22Rv1 (cell line): ENCODE measurements around the gene MED12L.

Source experiments
- H3K27ac ChIP-seq: fragments of 450-650 bp; 2 replicates; pipeline ENCODE4 v1.5.1; 2017
- ZFX ChIP-seq: fragments of 450-650 bp; IDR thresholded peaks from 2 replicates; pipeline ENCODE4 v1.6.1; 2017; ENCODE audit warnings: antibody characterized with exemption, borderline replicate concordance
- TF ChIP-seq, protein P1 (sequence below): fragments of 450-650 bp; IDR thresholded peaks from 2 replicates; pipeline ENCODE4 v1.5.1; 2017; ENCODE audit warnings: mild to moderate bottlenecking

The MED12L gene

DNA sequence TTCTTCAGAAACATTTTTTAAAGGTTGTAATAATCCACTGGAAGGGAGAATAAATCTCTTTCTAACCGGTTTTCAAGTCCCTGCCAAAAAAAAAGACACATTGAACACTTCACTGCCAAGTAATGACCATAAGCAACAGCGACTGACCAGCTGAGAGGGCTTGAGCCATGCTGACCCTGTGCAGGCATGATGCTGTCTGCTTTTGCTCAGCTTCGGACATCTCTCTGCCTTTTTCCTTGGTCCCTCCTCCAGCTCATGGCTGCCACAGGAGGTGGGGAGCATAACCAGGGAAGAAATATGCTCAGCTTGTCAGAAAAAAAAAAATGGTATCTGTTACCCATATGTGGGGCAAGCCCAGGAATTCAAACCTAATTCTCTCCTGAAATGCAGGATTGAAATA, 373.9 kb downstream of the MED12L start:
- H3K27ac ChIP-seq: no peak overlapping the region
- no peak for TF ChIP-seq ZFX
- TF ChIP-seq, protein P1, sequence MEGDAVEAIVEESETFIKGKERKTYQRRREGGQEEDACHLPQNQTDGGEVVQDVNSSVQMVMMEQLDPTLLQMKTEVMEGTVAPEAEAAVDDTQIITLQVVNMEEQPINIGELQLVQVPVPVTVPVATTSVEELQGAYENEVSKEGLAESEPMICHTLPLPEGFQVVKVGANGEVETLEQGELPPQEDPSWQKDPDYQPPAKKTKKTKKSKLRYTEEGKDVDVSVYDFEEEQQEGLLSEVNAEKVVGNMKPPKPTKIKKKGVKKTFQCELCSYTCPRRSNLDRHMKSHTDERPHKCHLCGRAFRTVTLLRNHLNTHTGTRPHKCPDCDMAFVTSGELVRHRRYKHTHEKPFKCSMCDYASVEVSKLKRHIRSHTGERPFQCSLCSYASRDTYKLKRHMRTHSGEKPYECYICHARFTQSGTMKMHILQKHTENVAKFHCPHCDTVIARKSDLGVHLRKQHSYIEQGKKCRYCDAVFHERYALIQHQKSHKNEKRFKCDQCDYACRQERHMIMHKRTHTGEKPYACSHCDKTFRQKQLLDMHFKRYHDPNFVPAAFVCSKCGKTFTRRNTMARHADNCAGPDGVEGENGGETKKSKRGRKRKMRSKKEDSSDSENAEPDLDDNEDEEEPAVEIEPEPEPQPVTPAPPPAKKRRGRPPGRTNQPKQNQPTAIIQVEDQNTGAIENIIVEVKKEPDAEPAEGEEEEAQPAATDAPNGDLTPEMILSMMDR: no peak

DNA sequence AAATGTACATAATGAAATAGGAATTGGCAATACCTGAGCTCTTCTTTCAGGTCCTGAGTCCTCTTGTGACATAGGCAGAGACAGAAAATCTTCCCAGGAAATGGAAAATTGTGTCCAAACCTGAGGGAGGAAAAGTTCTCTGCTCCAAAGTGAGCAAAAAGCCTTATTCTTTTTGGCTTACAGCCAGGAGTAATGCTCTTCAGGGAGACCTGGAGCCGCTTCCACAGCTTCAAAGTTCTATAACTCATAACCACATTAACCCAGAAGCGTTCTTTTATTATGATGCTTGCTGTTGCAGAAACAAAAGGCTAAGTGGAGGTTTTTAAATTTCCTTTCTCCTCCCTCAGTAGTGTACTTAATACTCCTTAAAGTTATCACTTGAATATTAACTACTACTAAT, 374.8 kb downstream of the MED12L start:
- no peak overlapping the region for H3K27ac ChIP-seq

DNA sequence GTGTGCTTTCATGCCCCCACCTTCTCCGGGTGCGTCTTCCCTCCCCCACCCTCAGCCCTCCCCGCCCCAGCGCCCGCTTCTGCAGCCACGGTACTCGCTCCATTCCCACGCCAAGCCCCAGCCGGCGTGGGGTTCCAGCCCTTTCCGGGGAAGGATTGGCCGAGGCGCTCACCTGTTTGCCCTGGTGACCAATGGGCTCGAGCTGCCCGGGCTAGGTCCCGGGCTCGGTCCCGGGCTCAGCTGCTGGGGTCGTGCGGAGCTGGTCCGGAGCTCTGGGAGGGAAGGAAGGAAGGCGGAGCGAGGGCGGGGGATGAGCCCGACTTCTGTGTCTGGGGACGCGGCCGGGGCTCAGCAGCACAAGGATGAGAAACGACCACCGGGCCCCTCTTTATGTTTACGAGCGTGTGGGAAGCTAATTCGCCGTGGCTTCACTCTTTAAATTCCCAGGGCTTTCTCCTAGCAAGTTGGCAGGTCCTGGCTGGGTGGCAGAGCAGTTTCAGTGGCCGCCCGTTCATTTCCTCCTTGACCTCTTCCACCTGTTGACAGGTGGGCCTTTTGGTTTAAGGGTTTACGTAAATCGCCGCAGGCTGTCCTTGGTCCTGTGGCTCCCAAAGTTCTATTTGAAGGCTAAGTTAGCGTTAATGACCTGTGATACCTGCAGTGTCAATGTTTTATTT, 375.4 kb downstream of the MED12L start, which contains the start of gene IGSF10:
IGSF10 (minus strand) TSS at position 288 of the 677 bp plus-strand sequence. CDS start 2,352 bp downstream, outside the sequence.
- H3K27ac ChIP-seq: no peak within 1 kb of the TSS
- TF ChIP-seq, protein P1: no peak
- TF ChIP-seq ZFX: no peak

More for the DNA sequence above, 374.8 kb downstream of the MED12L start:
- TF ChIP-seq ZFX: no peak
- TF ChIP-seq, protein P1: no peak

DNA sequence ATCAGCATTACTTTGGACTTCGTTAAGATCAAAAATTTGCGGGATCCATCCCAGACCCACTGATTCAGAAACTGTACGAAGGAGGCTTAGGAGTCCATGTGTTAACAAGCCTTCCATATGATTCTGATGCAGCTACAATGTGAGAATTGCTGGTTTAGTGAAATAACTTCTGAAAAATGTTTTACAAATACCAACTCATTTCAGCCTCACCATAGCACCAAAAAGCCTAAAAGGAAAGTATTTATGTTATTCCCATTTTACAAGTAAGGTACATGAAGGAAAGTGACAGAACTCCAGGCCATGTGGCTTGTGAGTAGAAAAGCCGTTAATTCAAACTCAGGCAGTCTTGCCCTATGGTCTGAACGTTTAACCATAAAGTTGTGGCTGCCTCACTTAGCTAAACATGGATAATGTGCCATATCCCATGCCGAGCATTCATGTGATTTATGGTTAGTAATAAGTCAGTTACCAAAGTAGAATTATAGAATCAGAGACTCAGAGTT, 376.9 kb downstream of the MED12L start:
- no peak overlapping the region for H3K27ac ChIP-seq
- TF ChIP-seq, protein P1: no peak
- no peak for TF ChIP-seq ZFX

DNA sequence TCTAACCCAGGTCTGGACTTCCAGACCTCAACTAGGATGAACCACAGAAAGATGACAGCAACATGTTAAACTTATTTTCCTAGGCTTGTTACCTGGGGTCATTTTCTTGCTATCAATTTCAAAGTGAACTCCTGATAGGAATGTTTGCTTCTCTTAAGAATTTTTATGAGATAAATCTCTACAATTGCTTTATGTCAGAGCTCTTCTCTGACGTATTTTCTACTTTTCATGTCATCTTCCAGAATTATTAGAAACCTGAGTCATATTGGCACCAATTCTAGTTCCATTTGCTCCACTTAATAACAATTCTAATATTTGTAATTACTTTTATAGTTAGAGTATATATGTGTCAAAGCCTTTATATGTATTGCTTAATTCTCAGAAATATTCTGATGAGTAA, 377.5 kb downstream of the MED12L start:
- no peak for TF ChIP-seq ZFX
- TF ChIP-seq, protein P1: no peak
- no peak overlapping the region for H3K27ac ChIP-seq

DNA sequence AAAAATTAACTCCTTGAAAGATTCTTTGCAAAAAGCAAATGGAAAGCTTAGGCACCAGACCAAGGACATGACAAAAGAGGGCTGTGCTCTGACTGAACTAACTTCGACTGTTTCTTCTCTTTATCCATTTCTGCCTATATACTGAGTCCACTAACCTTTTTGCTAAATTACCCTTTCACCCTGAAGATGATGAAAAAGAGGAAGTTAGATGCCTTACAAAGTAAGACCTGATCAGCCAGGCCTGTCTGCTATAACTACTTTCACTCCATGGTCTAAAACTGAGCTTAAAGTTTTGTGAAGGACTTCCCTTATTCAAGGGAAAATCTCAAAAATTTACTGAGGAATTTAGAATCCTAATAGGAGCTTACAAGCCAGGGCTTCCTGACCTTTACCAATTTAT, 381.6 kb downstream of the MED12L start:
- no peak for TF ChIP-seq ZFX
- TF ChIP-seq, protein P1: no peak
- H3K27ac ChIP-seq: no peak overlapping the region

DNA sequence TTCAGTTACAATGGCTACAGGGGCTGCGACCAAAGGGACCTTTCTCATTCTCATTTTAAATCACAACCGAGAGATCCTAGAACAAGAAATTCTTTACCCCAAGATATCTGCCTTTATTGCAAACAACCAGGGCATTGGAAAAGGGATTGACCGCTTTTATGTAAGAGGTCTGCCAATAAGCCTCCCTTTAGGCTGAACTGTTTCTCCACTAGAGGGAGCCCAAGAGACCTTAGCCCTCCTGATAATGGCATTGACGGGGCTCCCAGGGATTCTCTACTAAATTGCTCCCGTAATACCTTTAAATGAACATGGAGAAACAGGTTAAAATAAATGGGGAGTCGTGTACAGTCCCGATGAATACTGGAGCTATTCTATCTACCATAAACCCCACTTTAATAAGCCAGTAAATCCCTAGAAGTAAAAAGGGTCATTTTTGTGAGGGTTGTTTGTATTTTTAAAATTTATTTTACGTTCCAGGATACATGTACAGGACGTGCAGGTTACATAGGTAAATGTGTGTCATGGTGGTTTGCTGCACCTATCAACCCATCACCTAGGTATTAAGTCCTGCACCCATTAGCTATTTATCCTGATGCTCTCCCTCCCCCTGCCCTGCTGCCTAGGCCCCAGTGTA, 382.9 kb downstream of the MED12L start:
- no peak for TF ChIP-seq ZFX
- TF ChIP-seq, protein P1: peak; percentile 98
- no peak overlapping the region for H3K27ac ChIP-seq
